SKM-1 (cell line): ENCODE results near the gene SPATA31C1.
"Not testable (repeated sequence)": the region's sequence is repeated elsewhere in the genome, so short reads cannot be mapped to it uniquely, and the experiment has no call there.

ENCODE experiments used
- DNase-seq: peaks from one replicate; lab custom pipeline; 2025; ENCODE audit not compliant: unreplicated experiment; lab: John Stamatoyannopoulos, UW

SPATA31C1 gene

GRCh38 chr9:87917662-87918061 lies at the start of gene SPATA31C1:
Gene SPATA31C1, plus strand, starts transcription at chr9:87917962.
- not testable (repeated sequence) for DNase-seq

GRCh38 chr9:87868175-87868574 lies 49.6 kb upstream of the SPATA31C1 start:
- no peak for DNase-seq

- DNase-seq: no peak
Observed at GRCh38 chr9:87868635-87869034, 49.1 kb upstream of the SPATA31C1 start.

- no peak for DNase-seq
Observed at GRCh38 chr9:87869082-87869481, 48.7 kb upstream of the SPATA31C1 start.

- DNase-seq: no peak
Observed at GRCh38 chr9:87871425-87872078, 46.2 kb upstream of the SPATA31C1 start.

GRCh38 chr9:87872079-87872624 lies 45.6 kb upstream of the SPATA31C1 start:
- no peak for DNase-seq

GRCh38 chr9:87873607-87874303 lies 44.0 kb upstream of the SPATA31C1 start:
- no peak for DNase-seq

GRCh38 chr9:87874304-87874623 lies 43.5 kb upstream of the SPATA31C1 start:
- no peak for DNase-seq

DNA sequence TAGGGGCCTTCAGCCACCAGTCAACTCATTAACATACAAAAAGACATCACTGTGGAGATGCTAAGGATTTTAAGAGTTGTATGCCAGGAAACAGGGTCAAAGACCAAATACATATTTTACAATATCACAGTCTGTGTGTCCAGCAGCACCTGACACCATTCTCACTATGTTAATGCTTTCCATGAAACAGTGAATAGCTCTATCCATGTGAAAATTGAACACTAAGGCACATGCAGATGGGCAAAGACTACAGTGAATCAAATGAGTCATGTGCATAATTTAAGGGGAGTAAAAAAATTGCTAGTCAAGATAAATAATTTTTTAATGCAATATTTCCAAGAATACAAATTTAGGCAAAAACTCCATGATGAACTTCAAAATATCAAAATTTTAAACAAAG lies 42.7 kb upstream of the SPATA31C1 start:
- no peak for DNase-seq

DNA sequence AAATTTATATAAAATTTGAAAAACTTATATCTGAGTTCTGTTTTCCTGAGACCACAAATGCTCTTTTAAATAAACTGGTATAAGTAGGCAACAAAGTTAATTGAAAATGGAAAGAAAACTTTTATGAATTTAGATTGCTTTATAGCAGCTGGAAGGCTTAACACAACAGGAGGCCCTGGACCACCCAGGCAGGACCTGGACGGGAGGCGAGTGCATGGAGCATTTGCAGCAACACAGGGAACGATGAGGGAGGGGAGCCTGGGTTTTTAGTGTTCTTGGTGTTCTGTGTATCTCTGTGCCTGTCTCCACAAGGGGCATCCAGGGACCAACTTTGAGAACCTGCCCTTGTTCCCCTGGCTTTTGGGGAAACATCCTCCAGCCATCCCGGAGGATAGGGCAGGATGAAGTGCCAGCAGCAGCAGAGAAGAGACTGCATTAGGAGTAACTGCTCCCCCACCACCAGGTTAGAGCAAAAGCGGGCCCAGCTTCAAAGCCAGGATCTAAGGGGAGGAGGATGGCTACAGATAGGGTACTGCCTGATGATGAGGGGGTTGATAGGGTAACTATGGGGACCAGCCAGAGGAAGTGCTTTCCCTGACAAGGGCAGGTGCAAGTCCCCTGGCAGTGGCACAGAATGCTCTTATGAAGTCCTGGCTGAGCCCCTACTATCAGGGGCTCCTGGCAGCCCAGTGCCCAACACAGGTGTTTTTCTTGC lies 41.8 kb upstream of the SPATA31C1 start:
- no peak for DNase-seq

- DNase-seq: no peak
Observed at GRCh38 chr9:87876708-87877107, 41.1 kb upstream of the SPATA31C1 start.

DNA sequence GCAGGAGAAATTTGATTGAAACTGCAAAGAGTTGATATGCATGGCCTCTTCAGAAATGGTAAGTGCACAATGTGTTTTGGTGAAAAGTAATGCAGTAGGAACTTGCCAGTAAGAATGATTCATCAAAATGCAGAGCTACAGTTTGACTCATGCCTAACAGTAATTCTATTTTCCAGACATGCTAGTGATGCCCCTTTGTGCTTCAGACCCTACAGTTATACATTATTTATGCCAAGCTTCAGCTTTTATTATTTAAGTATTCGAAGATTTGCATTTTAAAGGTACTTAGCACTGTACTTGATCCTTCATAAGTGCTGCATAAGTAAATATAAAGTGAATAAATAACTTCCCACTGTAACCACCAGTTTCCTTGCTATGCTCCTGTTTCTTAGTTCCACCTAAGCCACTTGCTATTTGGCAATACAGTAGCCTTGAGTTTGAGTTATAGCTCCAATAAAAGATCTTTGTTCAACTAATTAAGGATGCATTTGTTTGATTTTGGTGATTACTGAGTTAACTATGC lies 38.7 kb upstream of the SPATA31C1 start:
- no peak for DNase-seq

- DNase-seq: no peak
Observed at GRCh38 chr9:87880116-87880515, 37.6 kb upstream of the SPATA31C1 start.

GRCh38 chr9:87880683-87881082 lies 37.1 kb upstream of the SPATA31C1 start:
- DNase-seq: no peak

- DNase-seq: no peak
Observed at GRCh38 chr9:87882627-87883026, 35.1 kb upstream of the SPATA31C1 start, which contains the start of gene SPATA31E1. Gene SPATA31E1, plus strand, starts transcription at chr9:87882877. Its CDS starts 15 bp downstream, at chr9:87882892.

GRCh38 chr9:87883274-87883673 lies 34.5 kb upstream of the SPATA31C1 start:
- DNase-seq: no peak

DNA sequence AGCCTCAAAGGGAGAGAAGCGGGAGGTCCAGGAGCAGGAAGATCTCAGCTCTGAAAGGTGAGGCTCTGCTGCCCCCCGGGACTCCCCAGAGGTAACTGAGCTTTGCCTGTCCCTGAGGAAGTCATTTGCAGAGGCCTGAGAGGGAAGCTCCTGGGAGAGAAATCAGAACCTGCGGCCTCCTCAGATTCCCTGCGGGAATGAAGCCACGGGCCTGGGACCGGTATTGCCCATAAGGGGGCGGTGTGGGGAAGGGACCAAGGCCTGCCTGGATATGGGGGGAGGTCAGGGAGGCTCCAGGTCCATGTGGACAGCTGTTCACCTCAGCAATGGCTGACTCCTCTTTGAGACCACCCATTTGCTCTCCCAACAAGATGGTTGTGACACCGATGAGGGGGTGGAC lies 33.8 kb upstream of the SPATA31C1 start:
- DNase-seq: no peak

DNA sequence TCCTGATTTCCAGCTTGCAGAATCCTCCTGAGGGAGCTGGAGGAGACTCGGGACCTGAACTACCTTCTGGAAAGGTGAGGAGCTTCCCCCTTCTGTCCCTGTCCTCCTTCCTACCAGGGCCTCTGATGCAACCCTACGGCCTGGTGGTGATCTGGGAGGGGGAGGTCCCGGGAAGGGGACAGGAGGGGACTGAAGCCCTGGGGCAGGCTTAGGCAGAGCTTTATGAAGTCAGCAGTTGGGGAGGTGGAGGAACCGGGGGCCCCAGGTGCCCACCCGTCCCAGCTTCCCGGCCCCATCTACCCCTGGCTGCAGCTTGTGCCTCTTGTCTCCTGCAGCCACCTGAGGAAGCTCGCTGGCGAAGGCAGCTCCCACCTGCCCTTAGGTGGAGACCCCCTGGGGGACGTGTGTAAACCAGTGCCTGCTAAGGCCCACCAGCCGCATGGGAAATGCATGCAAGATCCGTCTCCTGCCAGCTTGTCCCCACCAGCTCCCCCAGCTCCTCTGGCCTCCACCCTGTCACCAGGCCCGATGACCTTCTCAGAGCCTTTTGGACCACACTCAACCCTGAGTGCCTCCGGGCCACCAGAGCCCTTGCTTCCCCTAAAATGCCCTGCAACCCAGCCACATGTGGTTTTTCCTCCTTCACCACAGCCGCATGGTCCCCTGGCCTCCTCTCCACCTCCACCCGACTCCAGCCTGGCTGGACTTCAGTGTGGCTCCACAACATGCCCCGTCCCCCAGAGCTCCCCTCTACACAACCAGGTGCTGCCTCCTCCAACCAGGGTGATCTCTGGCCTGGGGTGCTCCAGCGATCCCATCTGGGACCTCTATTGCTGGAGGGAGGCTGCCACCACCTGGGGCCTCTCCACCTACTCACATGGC lies 32.9 kb upstream of the SPATA31C1 start:
- DNase-seq: no peak

DNA sequence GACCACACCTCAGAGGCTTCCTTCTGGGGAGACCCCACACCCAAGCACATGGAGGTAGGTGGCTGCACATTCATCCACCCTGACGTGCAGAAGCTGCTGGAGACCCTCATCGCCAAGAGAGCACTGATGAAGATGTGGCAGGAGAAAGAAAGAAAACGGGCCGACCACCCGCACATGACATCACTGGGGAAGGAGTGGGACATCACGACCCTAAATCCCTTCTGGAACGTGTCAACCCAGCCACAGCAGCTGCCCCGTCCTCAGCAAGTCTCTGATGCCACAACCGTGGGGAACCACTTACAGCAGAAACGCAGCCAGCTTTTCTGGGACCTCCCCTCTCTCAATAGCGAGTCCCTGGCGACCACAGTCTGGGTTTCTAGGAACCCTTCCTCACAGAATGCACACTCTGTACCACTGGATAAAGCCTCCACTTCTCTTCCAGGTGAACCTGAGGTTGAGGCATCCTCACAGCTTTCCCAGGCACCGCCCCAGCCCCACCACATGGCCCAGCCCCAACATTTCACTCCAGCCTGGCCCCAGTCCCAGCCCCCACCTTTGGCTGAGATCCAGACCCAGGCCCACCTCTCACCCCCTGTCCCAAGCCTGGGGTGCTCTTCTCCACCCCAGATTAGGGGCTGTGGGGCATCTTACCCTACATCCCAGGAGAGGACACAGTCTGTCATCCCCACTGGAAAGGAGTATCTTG lies 32.1 kb upstream of the SPATA31C1 start:
- no peak for DNase-seq
